GM19099 (cell line): Measurements from ENCODE around the gene PHKA2.

Source experiments
- POLR2A ChIP-seq: IDR thresholded peaks from 3 replicates; pipeline ENCODE4 v1.6.1; 2011; ENCODE audit warnings: low read depth; ENCODE audit not compliant: insufficient read length; ENCODE audit errors: extremely low read depth

Gene PHKA2

GRCh38 chrX:18889346-18890048 lies 94.4 kb downstream of the PHKA2 start:
- no peak for TF ChIP-seq POLR2A

- TF ChIP-seq POLR2A: no peak
Measured at GRCh38 chrX:18888281-18888680, 95.6 kb downstream of the PHKA2 start.

- no peak for TF ChIP-seq POLR2A
Measured at GRCh38 chrX:18887825-18888212, 96.1 kb downstream of the PHKA2 start.

GRCh38 chrX:18887177-18887824 lies 96.6 kb downstream of the PHKA2 start:
- no peak for TF ChIP-seq POLR2A

GRCh38 chrX:18886344-18887161 lies 97.4 kb downstream of the PHKA2 start:
- no peak for TF ChIP-seq POLR2A

- TF ChIP-seq POLR2A: no peak
Measured at GRCh38 chrX:18886005-18886343, 97.9 kb downstream of the PHKA2 start.

GRCh38 chrX:18885328-18886004 lies 98.4 kb downstream of the PHKA2 start:
- no peak for TF ChIP-seq POLR2A

GRCh38 chrX:18884916-18885315 lies 99.0 kb downstream of the PHKA2 start:
- TF ChIP-seq POLR2A: no peak

- no peak for TF ChIP-seq POLR2A
Measured at GRCh38 chrX:18883961-18884765, 99.8 kb downstream of the PHKA2 start.

GRCh38 chrX:18883234-18883960 lies 100.5 kb downstream of the PHKA2 start:
- TF ChIP-seq POLR2A: no peak

GRCh38 chrX:18879144-18879543 lies 104.8 kb downstream of the PHKA2 start:
- TF ChIP-seq POLR2A: no peak

- no peak for TF ChIP-seq POLR2A
Measured at GRCh38 chrX:18877469-18877868, 106.4 kb downstream of the PHKA2 start.

GRCh38 chrX:18875256-18875878 lies 108.5 kb downstream of the PHKA2 start:
- no peak for TF ChIP-seq POLR2A

- no peak for TF ChIP-seq POLR2A
Measured at GRCh38 chrX:18874560-18875255, 109.2 kb downstream of the PHKA2 start.
